DND-41 (cell line): ENCODE data around the gene SS18L1.

Experiments used
- CTCF ChIP-seq: IDR thresholded peaks from 2 replicates; pipeline ENCODE4 v1.5.1; 2012; ENCODE audit warnings: borderline replicate concordance, low read length, moderate library complexity, mild to moderate bottlenecking; ENCODE audit not compliant: poor library complexity, severe bottlenecking; ENCODE audit errors: extremely low read depth
- EZH2 ChIP-seq: IDR thresholded peaks from 3 replicates; pipeline ENCODE4 v1.6.1; 2012; ENCODE audit warnings: borderline replicate concordance, low read depth, mild to moderate bottlenecking, moderate library complexity, low read length, inconsistent platforms; ENCODE audit not compliant: severe bottlenecking

- TF ChIP-seq CTCF (no peak), EZH2 (no peak)
These were observed 27.7 kb downstream of the SS18L1 start for GRCh38 chr20:62171245-62171644.
